DMS 273 treated with DMSO at 0.1 percent for 48 hours (cell line): ENCODE measurements around the gene HUS1.
"Not testable (repeated sequence)": the region's sequence is repeated elsewhere in the genome, so short reads cannot be mapped to it uniquely, and the experiment has no call there.

Experiments used
- DNase-seq: peaks from one replicate; lab custom pipeline; 2025; lab: John Stamatoyannopoulos, UW

The HUS1 gene

DNA sequence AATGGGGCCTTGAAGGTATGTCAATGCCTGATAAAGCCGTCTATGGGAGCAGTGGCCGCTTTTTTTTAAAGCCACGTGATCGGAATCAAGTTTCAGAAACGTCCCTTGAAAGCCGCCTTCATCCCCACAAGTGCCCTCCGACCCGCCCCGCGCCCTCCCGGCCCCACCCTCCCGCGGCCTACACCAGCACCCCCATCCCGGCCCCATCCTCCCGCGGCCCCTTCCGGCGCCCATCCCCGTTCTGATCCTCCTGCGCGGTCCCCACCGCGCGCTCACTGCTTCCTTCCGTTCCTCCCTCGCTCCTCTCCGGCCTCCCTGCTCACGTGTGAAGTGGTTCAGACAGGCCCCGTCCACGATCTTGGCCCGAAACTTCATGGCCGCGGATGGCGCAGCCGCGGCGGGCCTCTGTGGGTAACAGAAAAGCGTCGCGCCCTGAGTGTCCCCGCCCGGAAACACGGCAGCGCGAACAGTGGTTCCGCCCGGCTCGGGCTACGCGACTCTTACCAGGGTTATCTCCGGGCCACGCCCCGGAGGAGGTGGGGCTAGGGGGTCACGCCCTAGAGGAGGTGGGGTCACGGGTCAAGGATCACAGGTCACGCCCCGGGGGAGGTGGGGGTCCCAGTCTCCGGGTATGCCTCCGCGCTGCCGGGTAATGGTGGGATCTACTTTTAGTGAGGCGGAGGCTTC, at the start of gene HUS1:
Gene HUS1 (minus strand): TSS at position 471 of the 687 bp plus-strand sequence. CDS start 96 bp downstream, at position 375.
- peak; percentile 91 for DNase-seq

DNA sequence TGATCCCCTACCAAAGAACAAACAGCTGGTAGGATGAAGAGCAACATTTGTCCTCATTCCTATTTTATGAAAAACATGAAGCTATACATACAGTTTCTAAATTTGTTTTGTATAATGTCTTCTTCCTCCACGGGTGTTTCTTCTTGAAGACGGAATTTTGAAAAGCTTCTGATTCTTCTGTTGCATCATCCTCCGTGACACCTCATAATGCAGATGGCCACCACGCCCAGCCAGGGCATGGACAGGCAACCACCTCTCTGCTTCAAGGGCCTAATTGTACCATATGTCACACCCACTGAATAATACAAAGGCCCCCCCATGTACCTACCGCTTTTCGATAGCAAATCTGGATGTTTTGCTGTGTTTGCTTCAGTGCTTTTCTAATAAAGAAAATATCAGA, 49.5 kb upstream of the HUS1 start, which contains the start of gene SUN3:
Gene SUN3 (minus strand): TSS at position 170 of the 400 bp plus-strand sequence. CDS start 169 bp downstream, at position 1.
- no peak for DNase-seq

DNA sequence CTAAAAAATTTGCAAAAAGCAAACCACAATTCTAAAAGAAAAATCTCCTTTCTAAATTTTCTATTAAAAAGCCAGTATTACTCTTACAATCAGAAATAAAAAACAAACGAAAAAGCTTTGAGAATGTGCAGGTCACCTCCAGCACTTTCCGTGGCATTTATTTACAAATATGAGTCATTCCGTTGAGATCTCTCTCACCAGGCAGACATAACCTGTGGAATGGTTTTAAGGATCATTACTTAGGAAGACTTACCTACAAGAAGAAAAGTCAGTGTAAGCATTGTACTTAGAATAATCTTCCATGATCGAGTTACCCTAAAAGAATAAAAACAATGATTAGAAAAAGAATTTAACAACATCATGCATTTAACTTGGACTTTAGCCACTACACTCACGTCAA, 46.2 kb upstream of the HUS1 start:
- DNase-seq = no peak

DNA sequence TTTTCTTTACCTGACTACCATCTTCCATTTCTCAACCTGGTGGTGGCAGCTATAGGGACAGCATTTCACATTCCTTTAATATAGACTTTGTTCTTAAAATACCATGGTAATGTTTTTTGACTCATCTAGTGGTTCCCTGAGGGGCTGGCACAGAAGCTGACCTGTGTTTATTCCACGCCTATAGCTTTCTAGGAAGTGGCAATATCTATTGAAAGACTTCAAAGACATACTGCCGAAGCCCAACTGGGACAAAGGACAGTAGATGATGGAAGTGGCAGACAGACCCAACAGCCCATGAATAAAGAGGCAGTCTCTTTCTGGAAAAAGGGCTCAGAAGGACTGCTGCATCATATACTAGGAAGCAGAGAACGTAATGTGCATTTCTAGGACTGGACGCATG, 38.3 kb upstream of the HUS1 start:
- no peak for DNase-seq

DNA sequence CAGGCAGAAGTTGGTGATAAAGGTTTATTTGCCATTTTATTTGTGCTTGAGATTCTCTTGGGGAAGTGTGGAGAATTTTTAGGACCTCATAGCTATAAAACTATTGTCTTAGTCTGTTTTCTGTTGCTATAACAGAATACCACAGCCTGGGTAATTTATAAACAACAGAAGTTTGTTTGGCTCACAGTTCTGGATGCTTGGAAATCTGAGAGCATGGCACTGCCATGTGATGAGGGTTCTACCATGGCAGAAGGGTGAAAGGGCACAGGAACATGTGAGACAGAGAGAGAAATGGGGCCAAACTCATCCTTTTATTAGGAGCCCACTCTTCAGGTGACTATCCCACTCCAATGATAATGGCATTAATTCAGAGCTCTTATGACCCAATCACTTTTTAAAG, 37.2 kb upstream of the HUS1 start:
- DNase-seq = no peak

DNA sequence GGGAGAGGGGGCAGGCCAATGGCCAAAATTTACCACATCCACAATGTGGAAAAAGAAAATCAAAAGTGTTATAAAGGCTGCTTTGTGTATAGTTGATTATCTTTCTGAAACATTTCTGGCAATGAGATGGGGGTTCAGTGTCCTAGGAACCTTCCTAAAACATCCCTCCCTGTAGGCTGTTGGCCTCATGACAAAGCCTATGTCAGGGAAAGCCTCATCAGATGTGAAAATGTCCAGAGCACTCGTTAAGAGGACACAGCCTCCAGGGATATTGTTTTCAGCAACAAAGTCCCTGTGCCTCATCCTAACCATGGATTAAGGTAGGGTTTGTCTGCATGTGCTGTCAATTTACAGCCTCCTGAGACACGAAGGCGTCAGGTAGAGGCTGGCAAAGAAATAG, 32.5 kb upstream of the HUS1 start:
- DNase-seq = no peak

DNA sequence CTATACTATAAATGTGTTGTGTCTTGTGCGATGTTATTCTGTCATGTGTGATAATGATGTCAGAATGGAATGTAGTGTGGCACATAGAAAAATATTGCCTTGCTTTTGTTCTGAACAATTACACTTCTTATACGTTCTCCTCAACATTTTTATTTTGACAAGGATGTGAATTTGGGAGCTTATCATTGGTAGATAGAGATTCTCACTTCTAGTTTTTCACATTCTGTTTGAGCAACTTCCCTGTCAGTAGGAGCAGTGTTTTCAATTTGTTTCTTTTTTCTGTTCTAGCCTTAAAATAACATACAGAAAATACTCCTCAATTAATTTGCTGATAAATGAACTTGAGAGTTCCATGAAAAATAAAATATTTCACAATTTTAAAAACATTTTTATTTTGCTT, 31.9 kb upstream of the HUS1 start:
- no peak for DNase-seq

DNA sequence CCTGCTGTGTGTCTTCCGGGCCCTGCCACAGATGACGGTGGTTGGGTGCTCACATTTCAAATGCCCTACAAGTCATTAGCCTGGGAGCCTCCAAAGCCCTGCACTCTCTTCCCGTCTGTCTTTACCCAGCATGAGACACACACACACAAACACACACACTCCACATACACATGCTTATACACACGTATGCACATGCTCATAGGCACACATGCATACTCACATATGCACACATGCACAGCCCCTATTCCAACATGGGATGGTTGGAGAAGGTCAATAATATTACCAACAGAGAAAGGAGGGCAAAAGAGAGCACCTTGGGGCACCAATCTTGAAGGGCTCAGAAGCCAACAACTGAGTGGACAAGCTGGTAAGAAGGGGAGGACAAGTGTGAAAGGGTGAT, 30.5 kb upstream of the HUS1 start:
- DNase-seq = no peak

DNA sequence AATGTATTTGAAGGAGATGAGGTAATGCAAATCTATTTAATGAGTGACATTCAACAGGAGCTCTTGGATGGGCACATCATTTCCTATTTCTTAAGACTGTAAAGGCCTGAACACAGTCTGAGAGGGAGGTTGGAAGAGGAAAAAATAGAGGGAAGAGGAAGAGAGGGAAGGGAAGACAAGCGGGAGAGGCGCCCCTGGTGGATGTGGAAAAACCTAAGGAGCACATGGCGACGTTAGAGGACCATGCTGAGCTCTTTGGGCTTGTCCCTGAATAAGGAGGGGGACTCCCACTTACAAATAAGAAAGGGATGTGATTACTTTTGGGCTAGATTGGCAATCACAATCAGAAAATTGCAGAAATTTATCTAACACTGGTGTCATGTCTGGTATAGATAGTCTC, 29.8 kb upstream of the HUS1 start:
- DNase-seq = no peak

DNA sequence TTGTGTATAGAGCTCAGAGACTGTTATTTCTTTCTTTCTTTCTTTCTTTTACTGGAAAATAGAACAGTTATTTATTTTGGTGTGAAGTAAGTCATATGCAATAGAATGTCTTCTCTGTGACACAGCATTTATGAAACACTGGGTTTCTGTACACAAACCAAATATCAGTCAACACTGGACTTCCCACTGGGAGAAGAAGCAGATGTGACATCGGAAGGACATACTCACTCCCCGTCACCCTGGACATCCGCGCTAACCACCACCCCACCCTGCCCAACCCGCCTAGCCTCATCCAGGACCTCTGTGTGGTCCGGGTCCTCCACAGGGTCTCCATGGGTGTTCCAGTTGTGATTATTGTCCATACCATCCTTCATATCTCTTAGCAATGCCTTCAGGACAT, 27.5 kb upstream of the HUS1 start:
- DNase-seq = no peak

DNA sequence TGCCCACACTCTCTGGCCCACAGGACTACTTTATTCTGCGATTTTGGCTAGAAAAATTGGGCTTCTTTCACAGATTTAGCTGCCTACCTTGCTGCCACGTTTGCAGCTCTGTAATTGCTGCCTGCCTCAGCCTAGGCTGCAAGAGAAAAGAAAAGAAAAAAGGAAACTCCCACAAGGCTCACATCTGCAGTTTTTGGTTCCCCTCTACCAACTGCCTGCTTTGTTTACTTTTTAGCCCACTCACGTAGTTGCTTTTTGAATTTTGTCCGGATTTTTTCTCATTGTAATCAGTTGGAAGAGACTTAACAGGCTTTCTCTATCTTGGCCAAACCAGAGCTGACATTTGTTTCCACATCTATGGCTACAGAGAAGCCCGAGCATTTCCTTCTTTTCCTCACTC, 25.2 kb upstream of the HUS1 start:
- DNase-seq = no peak

DNA sequence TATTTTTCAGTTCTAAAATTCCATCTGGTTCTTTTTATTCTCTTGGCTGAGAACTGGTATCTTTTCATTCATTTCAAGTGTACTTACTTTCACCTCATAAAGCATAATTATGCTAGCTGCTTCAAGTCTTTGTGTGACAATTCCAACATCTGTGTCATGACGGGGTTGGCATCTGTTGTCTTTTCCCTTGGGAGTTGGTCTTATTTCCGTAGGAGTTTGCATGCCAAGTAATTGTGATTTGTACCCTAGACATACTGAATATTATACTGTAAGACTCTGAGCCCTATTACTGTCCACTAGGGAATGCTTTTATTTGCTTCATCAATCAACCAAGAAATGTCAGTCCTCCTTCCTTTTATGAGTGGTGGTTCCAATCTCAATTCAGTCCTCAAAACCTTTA, 24.6 kb upstream of the HUS1 start:
- DNase-seq = peak; percentile 55

DNA sequence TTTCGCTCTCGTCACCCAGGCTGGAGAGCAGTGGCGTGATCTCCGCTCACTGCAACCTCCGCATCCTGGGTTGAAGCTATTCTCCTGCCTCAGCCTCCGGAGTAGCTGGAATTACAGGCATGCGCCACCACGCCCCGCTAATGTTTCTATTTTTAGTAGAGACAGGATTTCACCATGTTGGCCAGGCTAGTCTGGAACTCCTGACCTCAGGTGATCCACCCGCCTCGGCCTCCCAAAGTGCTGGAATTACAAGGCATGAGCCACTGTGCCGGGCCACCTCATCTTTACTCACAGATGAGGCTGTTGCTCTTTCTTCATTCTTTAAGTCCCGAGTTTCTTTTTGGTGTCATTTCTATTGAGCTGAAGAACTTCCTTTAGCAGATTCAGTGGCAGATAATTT, 20.7 kb upstream of the HUS1 start:
- DNase-seq = not testable (repeated sequence)

DNA sequence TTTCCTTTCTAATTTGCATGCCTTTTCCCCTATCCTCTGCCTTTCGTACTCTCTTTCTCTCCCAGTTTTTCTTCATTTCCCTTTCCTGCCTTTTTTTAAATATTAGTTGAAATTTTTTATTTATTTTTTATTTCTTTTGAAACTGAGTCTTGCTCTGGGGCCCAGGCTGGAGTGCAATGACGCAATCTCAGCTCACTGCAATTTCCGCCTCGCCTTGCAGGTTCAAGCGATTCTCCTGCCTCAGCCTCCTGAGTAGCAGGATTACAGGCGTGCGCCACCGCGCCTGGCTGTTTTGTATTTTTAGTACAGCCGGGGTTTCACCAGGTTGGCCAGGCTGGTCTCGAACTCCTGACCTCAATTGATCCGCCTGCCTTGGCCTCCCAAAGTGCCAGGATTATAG, 20.0 kb upstream of the HUS1 start:
- DNase-seq = no peak

DNA sequence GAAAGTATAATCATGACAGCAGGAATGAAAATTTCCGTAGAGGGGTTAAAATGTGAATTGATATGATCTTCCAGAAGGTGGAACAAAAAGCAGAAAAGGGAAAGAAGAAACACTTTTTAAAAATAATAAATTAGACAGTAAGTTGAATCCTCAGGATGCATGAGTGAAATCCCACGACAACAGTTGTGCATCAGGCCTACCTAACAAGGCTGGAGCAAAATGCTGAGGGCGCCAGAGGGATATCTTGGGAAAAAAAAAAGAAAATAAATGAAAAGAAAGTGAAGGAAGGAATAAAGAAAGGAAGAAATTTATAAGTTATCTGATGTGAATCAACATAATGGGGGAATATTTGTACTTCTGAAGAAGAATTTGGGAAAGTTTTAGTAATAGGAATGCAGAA, 13.0 kb upstream of the HUS1 start:
- no peak for DNase-seq

DNA sequence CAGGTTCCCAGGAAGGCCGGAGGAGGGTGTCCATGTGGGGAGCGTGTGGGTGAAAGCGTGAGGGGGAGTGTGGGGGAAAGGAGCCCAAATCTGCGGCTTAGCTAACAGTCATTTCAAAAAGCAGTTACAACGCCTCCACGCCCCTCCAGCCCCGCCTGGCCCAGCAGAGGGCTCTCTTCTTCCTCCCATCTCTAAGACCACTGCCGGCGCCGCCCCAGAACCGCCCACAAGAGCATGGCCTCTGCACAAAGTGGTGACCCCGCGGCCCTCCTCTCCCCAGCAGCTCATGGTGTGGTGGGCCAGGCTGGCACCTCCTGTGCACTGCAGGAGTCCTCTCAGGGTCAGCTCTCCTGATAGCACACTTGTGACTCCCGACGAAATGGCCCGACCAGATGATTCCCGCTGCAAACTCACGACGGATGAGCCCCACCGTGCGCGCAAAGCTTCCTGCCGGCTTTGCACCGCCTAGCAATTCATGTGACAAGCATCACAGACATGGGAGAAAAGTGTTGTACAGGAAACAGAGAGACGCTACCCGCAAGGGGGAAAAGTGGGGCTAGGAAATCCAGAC, 12.4 kb upstream of the HUS1 start:
- no peak for DNase-seq

DNA sequence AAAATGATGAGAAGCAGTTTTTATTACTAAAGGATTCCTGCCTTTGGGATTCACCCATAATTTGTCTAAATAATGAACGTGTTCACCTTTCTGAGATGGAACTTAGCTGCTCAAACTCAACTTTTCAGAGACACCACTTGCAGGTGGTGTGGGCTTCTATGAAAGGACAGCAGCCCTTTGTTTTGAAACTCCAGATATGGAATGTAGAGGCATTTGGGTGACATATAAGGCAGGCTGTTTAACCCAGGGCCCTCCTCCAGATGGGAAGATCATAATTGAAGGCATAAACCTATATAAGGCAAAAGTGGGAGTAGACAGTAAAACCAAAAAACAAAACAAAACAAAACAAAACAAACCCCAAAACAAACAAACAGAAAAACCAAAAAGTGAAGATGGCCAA, 11.9 kb upstream of the HUS1 start:
- DNase-seq = no peak

DNA sequence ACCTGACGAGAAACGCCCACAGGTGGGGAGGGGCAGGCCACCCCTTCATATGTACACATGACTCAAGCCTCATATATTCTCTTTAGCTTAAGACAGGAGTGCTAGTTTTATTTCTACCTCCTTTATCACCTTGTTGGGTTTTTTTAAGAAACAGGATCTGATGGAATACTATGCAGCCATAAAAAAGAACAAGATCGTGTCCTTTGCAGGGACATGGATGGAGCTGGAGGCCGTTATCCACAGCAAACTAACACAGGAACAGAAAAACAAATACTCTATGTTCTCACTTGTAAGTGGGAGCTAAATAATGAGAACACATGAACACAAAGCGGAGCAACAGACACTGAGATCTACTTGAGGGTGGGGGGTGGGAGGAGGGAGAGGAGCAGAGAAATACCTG, 11.2 kb upstream of the HUS1 start:
- no peak for DNase-seq

DNA sequence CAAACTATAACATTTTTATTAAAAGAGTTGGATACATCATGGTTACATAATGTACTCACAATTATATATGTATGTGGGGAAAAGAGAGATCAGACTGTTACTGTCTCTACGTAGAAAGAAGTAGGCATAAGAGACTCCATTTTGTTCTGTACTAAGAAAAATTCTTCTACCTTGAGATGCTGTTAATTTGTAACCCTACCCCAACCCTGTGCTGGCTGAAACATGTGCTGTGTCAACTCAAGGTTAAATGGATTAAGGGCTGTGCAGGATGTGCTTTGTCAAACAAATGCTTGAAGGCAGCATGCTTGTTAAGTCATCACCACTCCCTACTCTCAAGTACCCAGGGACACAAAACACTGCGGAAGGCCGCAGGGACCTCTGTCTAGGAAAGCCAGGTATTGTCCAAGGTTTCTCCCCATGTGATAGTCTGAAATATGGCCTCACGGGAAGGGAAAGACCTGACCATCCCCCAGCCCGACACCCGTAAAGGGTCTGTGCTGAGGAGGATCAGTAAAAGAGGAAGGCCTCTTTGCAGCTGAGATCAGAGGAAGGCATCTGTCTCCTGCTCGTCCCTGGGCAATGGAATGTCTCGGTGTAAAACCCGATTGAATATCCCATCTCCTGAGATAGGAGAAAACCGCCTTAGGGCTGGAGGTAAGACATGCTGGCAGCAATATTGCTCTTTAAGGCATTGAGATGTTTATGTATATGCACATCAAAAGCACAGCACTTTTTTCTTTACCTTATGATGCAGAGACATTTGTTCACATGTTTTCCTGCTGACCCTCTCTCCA, 10.4 kb upstream of the HUS1 start:
- not testable (repeated sequence) for DNase-seq

DNA sequence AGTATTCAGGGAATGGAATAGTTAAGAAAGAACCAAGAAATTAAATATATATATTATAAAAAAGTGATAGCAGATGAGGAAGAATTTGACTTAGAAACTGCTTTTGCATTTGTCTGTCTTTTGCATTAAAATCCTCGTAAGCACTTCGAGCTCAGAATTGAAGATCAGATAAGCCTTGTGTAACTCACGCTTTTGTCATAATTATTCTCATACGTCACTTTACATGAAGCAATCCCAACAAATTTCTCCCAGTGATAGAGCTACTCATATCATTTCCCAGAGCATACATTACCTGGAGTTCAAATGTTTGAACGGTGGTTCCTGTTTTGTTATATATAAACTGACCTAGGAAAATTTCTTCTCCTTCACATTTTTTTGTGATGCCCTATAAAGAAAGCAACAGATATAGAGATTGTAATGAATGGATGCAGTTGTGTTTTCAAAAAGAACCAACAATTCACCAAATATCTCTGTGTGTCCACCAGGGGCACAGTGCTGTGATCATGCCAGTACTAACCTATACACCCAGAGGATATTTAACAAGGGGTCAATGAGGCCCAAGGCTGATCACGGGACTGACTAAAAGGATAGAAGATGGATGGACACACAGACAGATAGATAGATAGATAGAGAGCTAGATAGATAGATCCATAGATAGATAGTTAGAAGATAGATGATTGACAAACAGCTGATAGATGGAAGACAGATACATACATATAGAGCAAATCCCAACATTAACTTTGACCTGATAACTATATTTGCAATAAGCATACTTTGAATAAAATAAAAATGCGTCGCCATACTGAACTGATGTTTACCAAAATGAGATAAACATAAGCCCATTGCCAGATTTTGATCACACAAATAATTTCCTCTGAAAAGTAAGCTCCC, 9.3 kb upstream of the HUS1 start:
- no peak for DNase-seq

DNA sequence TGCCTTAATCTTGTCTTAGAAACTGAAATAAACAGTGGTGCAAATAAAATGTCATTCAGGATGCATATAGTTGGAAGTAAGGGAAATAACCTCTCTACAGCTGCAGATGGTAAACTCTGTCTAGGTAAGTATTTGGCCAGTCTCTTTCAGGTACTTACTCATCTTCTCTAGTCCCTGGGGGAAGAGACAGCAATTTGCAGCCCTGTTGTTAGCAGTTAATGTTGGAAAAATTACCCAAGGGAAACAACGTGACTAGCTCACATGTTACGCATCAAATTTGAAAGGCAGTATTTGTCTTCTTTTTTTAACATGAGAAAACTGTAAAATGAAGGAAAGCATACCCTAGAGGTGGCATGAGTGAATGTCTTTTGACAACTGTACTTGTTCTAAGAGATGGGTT, 3.2 kb upstream of the HUS1 start:
- no peak for DNase-seq

DNA sequence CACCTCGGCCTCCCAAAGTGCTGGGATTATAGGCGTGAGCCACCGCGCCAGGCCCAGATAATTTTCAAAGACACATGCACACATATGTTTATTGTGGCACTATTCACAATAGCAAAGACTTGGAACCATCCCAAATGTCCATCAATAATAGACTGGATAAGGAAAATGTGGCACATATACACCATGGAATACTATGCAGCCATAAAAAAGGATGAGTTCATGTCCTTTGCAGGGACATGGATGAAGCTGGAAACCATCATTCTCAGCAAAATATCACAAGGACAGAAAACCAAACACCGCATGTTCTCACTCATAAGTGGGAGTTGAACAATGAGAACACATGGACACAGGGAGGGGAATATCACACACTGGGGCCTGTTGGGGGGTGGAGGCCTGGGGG, 1.2 kb upstream of the HUS1 start:
- DNase-seq = not testable (repeated sequence)
